Transverse colon (tissue), 4 donors: ENCODE results near the gene PDSS2.

Experiments
- CTCF ChIP-seq, 5 experiments: fragments of 200-600 bp in 3 of 5; fragments of 450-650 bp in 2 of 5; sonication (generic) in 3 of 5; IDR thresholded peaks; 1 replicate in 2 of 5; 2 replicates in 3 of 5; pipeline ENCODE4 v1.5.1; 2016 to 2017; ENCODE audit warnings: antibody characterized with exemption in 5 of 5, inconsistent platforms in 3 of 5, mild to moderate bottlenecking in 2 of 5, moderate library complexity in 1 of 5
- EP300 ChIP-seq: sonication (generic); formaldehyde crosslinking; IDR thresholded peaks from one replicate; pipeline ENCODE4 v1.6.1; 2017; ENCODE audit warnings: antibody characterized with exemption, low read depth
- POLR2AphosphoS5 ChIP-seq, 3 donors: sonication (generic); formaldehyde crosslinking; IDR thresholded peaks; one replicate each; pipeline ENCODE4 v1.6.1; 2016; ENCODE audit warnings: antibody characterized with exemption in 3 of 3

- no peak for TF ChIP-seq CTCF (IDR thresholded peaks at IDR 0.05)
- no peak for TF ChIP-seq EP300
- no peak for TF ChIP-seq POLR2AphosphoS5 (IDR thresholded peaks at IDR 0.05)
These were observed 72.5 kb downstream of the PDSS2 start for GRCh38 chr6:107386904-107387303.
